ENCODE measurements around the gene GPR119.
A peak's percentile ranks its signal among the peaks of the same experiment; 100 is the strongest.
"Not testable (repeated sequence)": the region's sequence is repeated elsewhere in the genome, so short reads cannot be mapped to it uniquely, and the experiment has no call there.

The GPR119 gene

GRCh38 chrX:130378024-130378669 lies 7.3 kb downstream of the GPR119 start:
- no peaks in the 10 kb centered on the region for H3K27me3 ChIP-seq (ENCODE audit: insufficient read depth, insufficient read length)
- no peaks in the 10 kb centered on the region for H3K4me1 ChIP-seq (ENCODE audit: insufficient read depth, insufficient read length)
- DNase-seq (ENCODE audit: low read depth, low spot score): no peak

GRCh38 chrX:130376077-130376476 lies 9.4 kb downstream of the GPR119 start:
- no peak overlapping the region for H3K9ac ChIP-seq (ENCODE audit: insufficient read length, low read depth)
- H3K36me3 ChIP-seq (ENCODE audit: insufficient read depth, insufficient read length, low read length): no peaks in the 10 kb centered on the region
- no peaks in the 10 kb centered on the region for H3K27me3 ChIP-seq (ENCODE audit: insufficient read depth, insufficient read length)
- DNase-seq (ENCODE audit: low read depth, low spot score): no peak
- no peaks in the 10 kb centered on the region for H3K9me3 ChIP-seq (ENCODE audit: insufficient read depth, low read length)
- H3K4me3 ChIP-seq (ENCODE audit: insufficient read length, low read depth): no peak overlapping the region
- TF ChIP-seq YY1 (IDR thresholded peaks at IDR 0.05; ENCODE audit: insufficient read depth, insufficient read length): no peak
- no peak for TF ChIP-seq ZNF274 (IDR thresholded peaks at IDR 0.05; ENCODE audit: low read depth, low read length)
- no peak for TF ChIP-seq SUZ12 (IDR thresholded peaks at IDR 0.05; ENCODE audit: extremely low read depth, insufficient read depth, insufficient read length)
- no peaks in the 10 kb centered on the region for H3K4me1 ChIP-seq (ENCODE audit: insufficient read depth, insufficient read length)

More at GRCh38 chrX:130378024-130378669, 7.3 kb downstream of the GPR119 start:
- TF ChIP-seq ZNF274 (IDR thresholded peaks at IDR 0.05; ENCODE audit: low read depth, low read length): no peak
- TF ChIP-seq SUZ12 (IDR thresholded peaks at IDR 0.05; ENCODE audit: extremely low read depth, insufficient read depth, insufficient read length): no peak
- TF ChIP-seq YY1 (IDR thresholded peaks at IDR 0.05; ENCODE audit: insufficient read depth, insufficient read length): no peak
- H3K9me3 ChIP-seq (ENCODE audit: insufficient read depth, low read length): no peaks in the 10 kb centered on the region
- H3K36me3 ChIP-seq (ENCODE audit: insufficient read depth, insufficient read length, low read length): no peaks in the 10 kb centered on the region
- H3K4me3 ChIP-seq (ENCODE audit: insufficient read length, low read depth): no peak overlapping the region
- H3K9ac ChIP-seq (ENCODE audit: insufficient read length, low read depth): no peak overlapping the region

GRCh38 chrX:130352050-130352449 lies 33.4 kb downstream of the GPR119 start:
- not testable (repeated sequence) for H3K9me3 ChIP-seq (ENCODE audit: insufficient read depth, low read length); H3K9ac ChIP-seq (ENCODE audit: insufficient read length, low read depth)

GRCh38 chrX:130351567-130351966 lies 33.9 kb downstream of the GPR119 start:
- Histone ChIP-seq H3K27me3 (ENCODE audit: insufficient read depth, insufficient read length) (no peaks in the 10 kb centered on the region), H3K9me3 (ENCODE audit: insufficient read depth, low read length) (no peaks in the 10 kb centered on the region), H3K4me3 (ENCODE audit: insufficient read length, low read depth) (no peak overlapping the region), H3K36me3 (ENCODE audit: insufficient read depth, insufficient read length, low read length) (peaks cover 3% of the 10 kb centered on the region), H3K4me1 (ENCODE audit: insufficient read depth, insufficient read length) (no peaks in the 10 kb centered on the region), H3K9ac (ENCODE audit: insufficient read length, low read depth) (no peak overlapping the region)
- TF ChIP-seq ZNF274 (IDR thresholded peaks at IDR 0.05; ENCODE audit: low read depth, low read length): no peak
- no peak for TF ChIP-seq YY1 (IDR thresholded peaks at IDR 0.05; ENCODE audit: insufficient read depth, insufficient read length)
- TF ChIP-seq SUZ12 (IDR thresholded peaks at IDR 0.05; ENCODE audit: extremely low read depth, insufficient read depth, insufficient read length): no peak
- no peak for DNase-seq (ENCODE audit: low read depth, low spot score)

More at GRCh38 chrX:130352050-130352449, 33.4 kb downstream of the GPR119 start:
- not testable (repeated sequence) for H3K36me3 ChIP-seq (ENCODE audit: insufficient read depth, insufficient read length, low read length); H3K4me3 ChIP-seq (ENCODE audit: insufficient read length, low read depth); DNase-seq (ENCODE audit: low read depth, low spot score); H3K27me3 ChIP-seq (ENCODE audit: insufficient read depth, insufficient read length); H3K4me1 ChIP-seq (ENCODE audit: insufficient read depth, insufficient read length)

GRCh38 chrX:130347321-130347720 lies 38.2 kb downstream of the GPR119 start:
- no peak overlapping the region for H3K4me3 ChIP-seq (ENCODE audit: insufficient read length, low read depth)
- no peaks in the 10 kb centered on the region for H3K9me3 ChIP-seq (ENCODE audit: insufficient read depth, low read length)
- H3K27me3 ChIP-seq (ENCODE audit: insufficient read depth, insufficient read length): no peaks in the 10 kb centered on the region
- DNase-seq (ENCODE audit: low read depth, low spot score): no peak
- no peak for TF ChIP-seq ZNF274 (IDR thresholded peaks at IDR 0.05; ENCODE audit: low read depth, low read length)
- TF ChIP-seq SUZ12 (IDR thresholded peaks at IDR 0.05; ENCODE audit: extremely low read depth, insufficient read depth, insufficient read length): no peak
- TF ChIP-seq YY1 (IDR thresholded peaks at IDR 0.05; ENCODE audit: insufficient read depth, insufficient read length): no peak
- peaks cover 3% of the 10 kb centered on the region for H3K36me3 ChIP-seq (ENCODE audit: insufficient read depth, insufficient read length, low read length)
- no peak overlapping the region for H3K9ac ChIP-seq (ENCODE audit: insufficient read length, low read depth)
- no peaks in the 10 kb centered on the region for H3K4me1 ChIP-seq (ENCODE audit: insufficient read depth, insufficient read length)

- DNase-seq (ENCODE audit: low read depth, low spot score): no peak
- TF ChIP-seq ZNF274 (IDR thresholded peaks at IDR 0.05; ENCODE audit: low read depth, low read length): no peak
- TF ChIP-seq SUZ12 (IDR thresholded peaks at IDR 0.05; ENCODE audit: extremely low read depth, insufficient read depth, insufficient read length): no peak
- no peak for TF ChIP-seq YY1 (IDR thresholded peaks at IDR 0.05; ENCODE audit: insufficient read depth, insufficient read length)
- H3K4me1 ChIP-seq (ENCODE audit: insufficient read depth, insufficient read length): no peaks in the 10 kb centered on the region
- no peaks in the 10 kb centered on the region for H3K27me3 ChIP-seq (ENCODE audit: insufficient read depth, insufficient read length)
- H3K4me3 ChIP-seq (ENCODE audit: insufficient read length, low read depth): no peak overlapping the region
- H3K9ac ChIP-seq (ENCODE audit: insufficient read length, low read depth): no peak overlapping the region
- no peaks in the 10 kb centered on the region for H3K36me3 ChIP-seq (ENCODE audit: insufficient read depth, insufficient read length, low read length)
- H3K9me3 ChIP-seq (ENCODE audit: insufficient read depth, low read length): no peaks in the 10 kb centered on the region
Observed at GRCh38 chrX:130343411-130343810, 42.1 kb downstream of the GPR119 start.

- no peak for DNase-seq (ENCODE audit: low read depth, low spot score)
- Histone ChIP-seq H3K4me1 (ENCODE audit: insufficient read depth, insufficient read length) (no peaks in the 10 kb centered on the region), H3K27me3 (ENCODE audit: insufficient read depth, insufficient read length) (no peaks in the 10 kb centered on the region), H3K9me3 (ENCODE audit: insufficient read depth, low read length) (no peaks in the 10 kb centered on the region), H3K4me3 (ENCODE audit: insufficient read length, low read depth) (peak overlapping the region; percentile 47), H3K36me3 (ENCODE audit: insufficient read depth, insufficient read length, low read length) (no peaks in the 10 kb centered on the region), H3K9ac (ENCODE audit: insufficient read length, low read depth) (no peak overlapping the region)
- TF ChIP-seq SUZ12 (IDR thresholded peaks at IDR 0.05; ENCODE audit: extremely low read depth, insufficient read depth, insufficient read length): no peak
- TF ChIP-seq ZNF274 (IDR thresholded peaks at IDR 0.05; ENCODE audit: low read depth, low read length): no peak
- TF ChIP-seq YY1 (IDR thresholded peaks at IDR 0.05; ENCODE audit: insufficient read depth, insufficient read length): no peak
Observed at GRCh38 chrX:130340271-130340670, 45.2 kb downstream of the GPR119 start.
